CD14-positive monocyte (primary cell): ENCODE results near the gene CLCNKB. TPM values are rescaled to one million over a fixed set of nuclear protein-coding genes. Genes with fewer than 3 reads are reported as not detected.
A peak's percentile ranks its signal among the peaks of the same experiment; 100 is the strongest.

ENCODE experiments used
- DNase-seq, 3 donors: peaks; one replicate each; pipeline ENCODE4 v3.0.0-alpha.2; 2011 to 2022
- H2AFZ ChIP-seq: 2 replicates; pipeline ENCODE4 v1.6.0; 2012; ENCODE audit warnings: mild to moderate bottlenecking, low read depth, low read length, inconsistent platforms; ENCODE audit not compliant: insufficient read depth, poor library complexity, severe bottlenecking
- H3K27ac ChIP-seq, 2 donors: 1 replicate in 1 of 2; 2 replicates in 1 of 2; pipeline ENCODE4 v1.5.1; 2012 to 2013; ENCODE audit warnings: low read length in 2 of 2, control low read depth in 1 of 2, inconsistent platforms in 1 of 2, low read depth in 1 of 2, mild to moderate bottlenecking in 1 of 2
- H3K27me3 ChIP-seq, 2 donors: one replicate each; pipeline versions ENCODE4 v1.6.0 to v1.6.1; 2011 to 2013; ENCODE audit warnings: low read length in 2 of 2; ENCODE audit not compliant: control insufficient read depth in 2 of 2, insufficient read depth in 2 of 2
- H3K36me3 ChIP-seq, 2 donors: replicated peaks in 1 of 2; 1 replicate in 1 of 2; 2 replicates in 1 of 2; pipeline versions ENCODE4 v1.5.1 to v1.6.1; 2012 to 2013; ENCODE audit warnings: low read length in 2 of 2, control low read depth in 1 of 2, inconsistent platforms in 1 of 2, mild to moderate bottlenecking in 1 of 2; ENCODE audit not compliant: insufficient read depth in 2 of 2, control insufficient read depth in 1 of 2
- H3K4me1 ChIP-seq, 2 donors: 1 replicate in 1 of 2; 2 replicates in 1 of 2; pipeline versions ENCODE4 v1.5.1 to v1.6.1; 2012 to 2013; ENCODE audit warnings: low read length in 2 of 2, control low read depth in 1 of 2, inconsistent platforms in 1 of 2, mild to moderate bottlenecking in 1 of 2, moderate library complexity in 1 of 2; ENCODE audit not compliant: insufficient read depth in 2 of 2, control insufficient read depth in 1 of 2
- H3K4me2 ChIP-seq: replicated peaks from 2 replicates; pipeline ENCODE3; 2012; ENCODE audit warnings: low read length, moderate library complexity, mild to moderate bottlenecking; ENCODE audit not compliant: poor library complexity, severe bottlenecking; ENCODE audit errors: extremely low read depth
- H3K4me3 ChIP-seq, 3 experiments: fragments of 200-600 bp in 1 of 3; sonication (generic) in 1 of 3; replicated peaks in 1 of 3; 1 replicate in 2 of 3; 2 replicates in 1 of 3; pipeline ENCODE4 v1.5.1; 2011 to 2013; ENCODE audit warnings: low read length in 3 of 3, mild to moderate bottlenecking in 3 of 3, control low read depth in 2 of 3, low read depth in 2 of 3, inconsistent platforms in 1 of 3, moderate library complexity in 1 of 3
- H3K79me2 ChIP-seq: 2 replicates; pipeline ENCODE4 v1.6.0; 2012; ENCODE audit warnings: mild to moderate bottlenecking, control low read depth, inconsistent platforms, low read length, moderate library complexity; ENCODE audit not compliant: insufficient read depth
- H3K9ac ChIP-seq: 2 replicates; pipeline ENCODE4 v1.6.0; 2017; ENCODE audit warnings: low read length, mild to moderate bottlenecking; ENCODE audit not compliant: insufficient read depth, poor library complexity, severe bottlenecking
- H3K9me3 ChIP-seq, 2 donors: replicated peaks in 1 of 2; 1 replicate in 1 of 2; 2 replicates in 1 of 2; pipeline versions ENCODE4 v1.5.1 to v1.6.1; 2012 to 2013; ENCODE audit warnings: low read length in 2 of 2, control low read depth in 1 of 2; ENCODE audit not compliant: control insufficient read depth in 1 of 2, insufficient read depth in 1 of 2
- H4K20me1 ChIP-seq: 2 replicates; pipeline ENCODE4 v1.6.0; 2012; ENCODE audit warnings: mild to moderate bottlenecking, low read length, control low read depth, moderate library complexity; ENCODE audit not compliant: insufficient read depth
- H3K27ac Mint-ChIP-seq, 7 donors: one replicate each; pipeline ENCODE4 v1.8.0; 2020; ENCODE audit warnings: mild to moderate bottlenecking in 7 of 7, mixed read lengths in 7 of 7, moderate library complexity in 6 of 7, inconsistent platforms in 2 of 7
- H3K27me3 Mint-ChIP-seq, 3 donors: one replicate each; pipeline ENCODE4 v1.8.0; 2021 to 2022; ENCODE audit warnings: low read depth in 3 of 3, mild to moderate bottlenecking in 3 of 3, mixed read lengths in 3 of 3, moderate library complexity in 3 of 3, inconsistent platforms in 1 of 3
- H3K36me3 Mint-ChIP-seq, 2 donors: one replicate each; pipeline ENCODE4 v1.8.0; 2020; ENCODE audit warnings: mixed read lengths in 2 of 2, inconsistent platforms in 1 of 2, mild to moderate bottlenecking in 1 of 2
- H3K4me1 Mint-ChIP-seq: one replicate; pipeline ENCODE4 v1.8.0; 2020; ENCODE audit warnings: mild to moderate bottlenecking, mixed read lengths
- H3K4me3 Mint-ChIP-seq, 2 donors: one replicate each; pipeline ENCODE4 v1.8.0; 2020; ENCODE audit warnings: mild to moderate bottlenecking in 2 of 2, mixed read lengths in 2 of 2, moderate library complexity in 1 of 2
- H3K9me3 Mint-ChIP-seq, 7 donors: one replicate each; pipeline ENCODE4 v1.8.0; 2020 to 2022; ENCODE audit warnings: mixed read lengths in 7 of 7, mild to moderate bottlenecking in 6 of 7, moderate library complexity in 6 of 7, inconsistent platforms in 2 of 7
- CTCF ChIP-seq: fragments of 200-600 bp; IDR thresholded peaks from one replicate; pipeline ENCODE4 v1.8.0; 2022; ENCODE audit warnings: antibody characterized with exemption, mild to moderate bottlenecking
- WGBS: methylation state at CpG from one replicate; pipeline ENCODE4 v1.1.5; 2013; ENCODE audit warnings: missing lambda C conversion rate; ENCODE audit not compliant: insufficient coverage; 5-methylcytosine and 5-hydroxymethylcytosine counted together
- intact Hi-C, 2 donors: fragments of 100-400 bp; cut with micrococcal nuclease; formaldehyde crosslinking; loops; one replicate each; pipeline versions ENCODE4 v1.15.0 to v1.15.1; 2023
- polyA plus RNA-seq, 3 donors: library from polyadenylated mRNA; depleted of rRNA in 1 of 3; unstranded in 2 of 3; stranded (reverse) in 1 of 3; fragments of 300-500 nt in 2 of 3; fragments of >200 nt in 1 of 3; fragmentation: Illumina TruSeq in 2 of 3; gene quantifications; 1 replicate in 2 of 3; 2 replicates in 1 of 3; pipeline ENCODE4 v1.2.3, GENCODE V29; 2012 to 2021

CLCNKB gene
- polyA plus RNA-seq, 3 donors, result not detected

GRCh38 chr1:16018308-16018707, 25.3 kb upstream of the CLCNKB start:
- Histone ChIP-seq H3K36me3 (no peaks in the 10 kb centered on the region), H3K27me3 (no peaks in the 10 kb centered on the region), H3K9ac (no peak overlapping the region), H3K27ac (no peak overlapping the region), H4K20me1 (no peaks in the 10 kb centered on the region), H3K4me2 (no peak overlapping the region), H2AFZ (peak overlapping the region; percentile 53), H3K79me2 (no peaks in the 10 kb centered on the region), H3K9me3 (no peaks in the 10 kb centered on the region), H3K4me3 (no peak overlapping the region), H3K4me1 (peaks cover 3 to 12% of the 10 kb centered on the region in 2 donors)
- H3K4me1 Mint-ChIP-seq, result peaks cover 8% of the 10 kb centered on the region
- no peak for DNase-seq
- no peak overlapping the region for H3K4me3 Mint-ChIP-seq
- H3K9me3 Mint-ChIP-seq, result no peaks in the 10 kb centered on the region
- no peaks in the 10 kb centered on the region for H3K36me3 Mint-ChIP-seq
- H3K27me3 Mint-ChIP-seq, result peaks cover 8 to 28% (median 22%) of the 10 kb centered on the region in 3 donors
- intact Hi-C loops, result loop anchor here in 1 of 2 donors (10.0 kb wide), 1 partner anchor 166 kb away; no protein-coding TSS in a partner anchor
- no peak overlapping the region for H3K27ac Mint-ChIP-seq
- TF ChIP-seq CTCF, result no peak
- WGBS, result 100% methylated on average over 1 of the region's 4 CpGs

GRCh38 chr1:16018749-16019643, 24.6 kb upstream of the CLCNKB start:
- Histone ChIP-seq H3K27me3 (no peaks in the 10 kb centered on the region), H3K9me3 (no peaks in the 10 kb centered on the region), H3K36me3 (no peaks in the 10 kb centered on the region), H3K4me3 (no peak overlapping the region), H2AFZ (no peak overlapping the region), H3K79me2 (no peaks in the 10 kb centered on the region), H3K9ac (no peak overlapping the region), H3K27ac (no peak overlapping the region), H3K4me1 (peaks cover 0 to 7% of the 10 kb centered on the region in 2 donors), H3K4me2 (no peak overlapping the region), H4K20me1 (no peaks in the 10 kb centered on the region)
- no peaks in the 10 kb centered on the region for H3K9me3 Mint-ChIP-seq
- H3K27ac Mint-ChIP-seq, result peak overlapping the region in 1 of 7 donors; percentile 23
- peaks cover 6% of the 10 kb centered on the region for H3K4me1 Mint-ChIP-seq
- intact Hi-C loops, result loop anchor here in 1 of 2 donors (10.0 kb wide), 1 partner anchor 166 kb away; no protein-coding TSS in a partner anchor
- H3K27me3 Mint-ChIP-seq, result peaks cover 10 to 25% (median 19%) of the 10 kb centered on the region in 3 donors
- H3K36me3 Mint-ChIP-seq, result no peaks in the 10 kb centered on the region
- 86% methylated on average over 18 of the region's 23 CpGs for WGBS
- TF ChIP-seq CTCF, result no peak
- no peak overlapping the region for H3K4me3 Mint-ChIP-seq
- DNase-seq, result no peak
